ENCODE measurements around the gene TBX20. TPM values are rescaled to one million over a fixed set of nuclear protein-coding genes. Genes with fewer than 3 reads are reported as not detected.
"Not testable (repeated sequence)": the region's sequence is repeated elsewhere in the genome, so short reads cannot be mapped to it uniquely, and the experiment has no call there.

TBX20 gene
- total and polyA plus RNA-seq, 9 of the 15 experiments (the other 6 are each of a cell fraction or from before 2014, with no cell fraction given) = not detected

DNA sequence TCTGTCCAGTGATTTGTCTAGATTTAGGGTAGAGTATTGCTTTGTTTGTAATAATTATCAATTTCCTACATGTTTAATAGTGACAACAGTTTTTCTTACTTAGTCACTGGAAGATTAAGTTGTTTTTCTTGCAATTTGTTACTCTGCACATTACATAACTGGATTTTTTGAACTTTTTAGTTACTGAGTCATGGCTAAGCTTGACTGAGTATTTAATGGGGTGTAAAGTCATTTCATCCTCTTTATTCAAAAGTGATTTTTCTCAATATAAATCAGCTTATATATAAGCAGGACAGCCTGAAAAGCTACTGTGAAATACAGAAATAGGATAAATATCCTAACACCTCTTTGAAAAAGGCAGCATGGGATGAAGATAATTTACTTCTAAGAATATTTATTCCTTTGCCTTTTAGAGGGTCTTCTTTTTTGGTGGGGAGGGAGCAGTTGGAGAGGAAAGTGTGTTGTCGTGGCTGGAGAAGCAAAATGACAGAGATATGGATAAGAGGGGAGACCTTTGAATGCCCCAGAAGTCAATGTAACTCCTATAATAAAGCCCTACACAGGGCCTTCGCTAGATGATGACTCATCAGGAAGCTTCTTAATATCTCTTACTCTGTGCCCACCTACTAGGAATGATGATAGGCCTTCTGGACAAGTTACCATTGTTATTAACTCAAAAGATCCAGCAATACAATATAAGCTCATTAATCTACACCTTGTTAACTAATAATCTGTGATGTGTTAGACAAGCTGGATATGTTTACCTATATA is 55.3 kb downstream of the TBX20 start:
- in situ Hi-C loops (cut with MboI); H3K9me1 ChIP-seq (ENCODE audit: control insufficient read depth, insufficient read depth, low read length); H3K4me1 ChIP-seq (replicated peaks in 1 of 2; ENCODE audit: control insufficient read depth in 2 of 2, insufficient read depth in 2 of 2, low read length in 2 of 2); H3K4me3 ChIP-seq; BruUV-seq (replicated peaks); FAIRE-seq; ATAC-seq; H2AFZ ChIP-seq (ENCODE audit: low read depth, low read length); H4K20me1 ChIP-seq (replicated peaks; ENCODE audit: control insufficient read depth, insufficient read depth, low read length); DNase-seq (ENCODE audit: extremely low read depth in 1 of 4, low spot score in 3 of 4); H3K27ac ChIP-seq (ENCODE audit: extremely low read depth, low read depth, low read length); H3K36me3 ChIP-seq (ENCODE audit: control insufficient read depth, insufficient read depth, low read length); POLR2A ChIA-PET; H3K79me2 ChIP-seq (ENCODE audit: control insufficient read depth, insufficient read depth, low read length); H3K9ac ChIP-seq (ENCODE audit: insufficient read depth in 1 of 2, low read depth in 2 of 2, low read length in 2 of 2); H3K9me3 ChIP-seq (replicated peaks; ENCODE audit: control insufficient read depth, insufficient read depth, low read depth, low read length); H3K4me2 ChIP-seq (ENCODE audit: insufficient read depth, low read length); H3K27me3 ChIP-seq (ENCODE audit: control insufficient read depth in 2 of 2, insufficient read depth in 2 of 2, low read length in 2 of 2); CTCF ChIA-PET (ENCODE audit: low intra/inter-chr PET ratio): not testable (repeated sequence)
- WGBS (ENCODE audit: insufficient coverage, low coverage, missing lambda C conversion rate) = 0% methylated on average over 2 of the region's 2 CpGs
- intact Hi-C loops (cut with micrococcal nuclease) = loop anchor here (10.0 kb wide), 2 partner anchors 236 to 426 kb away; no protein-coding TSS in a partner anchor

GRCh38 chr7:35191571-35191970 is 62.3 kb downstream of the TBX20 start:
- H3K4me3 ChIP-seq; CTCF ChIA-PET (ENCODE audit: low intra/inter-chr PET ratio); H3K27ac ChIP-seq (ENCODE audit: extremely low read depth, low read depth, low read length); H3K9me1 ChIP-seq (ENCODE audit: control insufficient read depth, insufficient read depth, low read length); H4K20me1 ChIP-seq (replicated peaks; ENCODE audit: control insufficient read depth, insufficient read depth, low read length); DNase-seq (ENCODE audit: extremely low read depth in 1 of 4, low spot score in 3 of 4); FAIRE-seq; ATAC-seq; H3K9ac ChIP-seq (ENCODE audit: insufficient read depth in 1 of 2, low read depth in 2 of 2, low read length in 2 of 2); H3K4me2 ChIP-seq (ENCODE audit: insufficient read depth, low read length); BruUV-seq (replicated peaks); H3K9me3 ChIP-seq (replicated peaks; ENCODE audit: control insufficient read depth, insufficient read depth, low read depth, low read length); H3K27me3 ChIP-seq (ENCODE audit: control insufficient read depth in 2 of 2, insufficient read depth in 2 of 2, low read length in 2 of 2); H3K4me1 ChIP-seq (replicated peaks in 1 of 2; ENCODE audit: control insufficient read depth in 2 of 2, insufficient read depth in 2 of 2, low read length in 2 of 2); H3K79me2 ChIP-seq (ENCODE audit: control insufficient read depth, insufficient read depth, low read length); in situ Hi-C loops (cut with MboI); H2AFZ ChIP-seq (ENCODE audit: low read depth, low read length); POLR2A ChIA-PET; H3K36me3 ChIP-seq (ENCODE audit: control insufficient read depth, insufficient read depth, low read length): not testable (repeated sequence)
- WGBS (ENCODE audit: insufficient coverage, low coverage, missing lambda C conversion rate) = 0% methylated on average over 4 of the region's 4 CpGs
- intact Hi-C loops (cut with micrococcal nuclease) = loop anchor here (5.0 to 10.0 kb wide), 3 partner anchors 243 to 433 kb away; no protein-coding TSS in a partner anchor

DNA sequence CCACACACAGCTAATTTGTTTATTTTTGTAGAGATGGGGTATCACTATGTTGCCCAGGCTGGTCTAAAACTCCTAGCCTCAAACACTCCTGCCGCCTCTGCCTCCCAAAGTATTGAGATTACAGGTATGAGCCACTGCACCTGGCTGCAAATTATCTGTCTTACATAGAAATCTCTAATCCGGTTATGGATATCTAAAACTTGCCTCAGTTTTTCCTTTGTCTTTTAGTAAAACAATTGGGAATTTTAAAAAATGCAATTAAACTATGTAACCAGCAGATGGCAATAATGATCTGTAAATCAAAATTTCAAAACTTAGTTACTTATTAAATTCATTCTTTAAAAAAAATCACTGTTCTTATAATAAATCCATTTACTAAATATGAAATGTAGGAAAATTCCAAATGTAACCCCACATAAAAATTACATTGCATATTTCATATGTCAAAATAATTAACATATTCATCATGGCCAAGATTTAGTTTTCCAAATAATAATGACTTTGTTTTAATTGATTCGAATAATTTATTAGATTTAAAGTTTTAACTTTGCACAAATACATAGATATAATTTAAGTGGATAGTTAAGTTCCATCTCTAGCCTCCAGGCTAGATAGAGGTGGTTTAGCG is 63.6 kb downstream of the TBX20 start:
- intact Hi-C loops (cut with micrococcal nuclease) = loop anchor here (5.0 to 10.0 kb wide), 3 partner anchors 245 to 435 kb away; no protein-coding TSS in a partner anchor
- POLR2A ChIA-PET; BruUV-seq (replicated peaks); H3K79me2 ChIP-seq (ENCODE audit: control insufficient read depth, insufficient read depth, low read length); FAIRE-seq; H3K4me3 ChIP-seq; H3K9ac ChIP-seq (ENCODE audit: insufficient read depth in 1 of 2, low read depth in 2 of 2, low read length in 2 of 2); H4K20me1 ChIP-seq (replicated peaks; ENCODE audit: control insufficient read depth, insufficient read depth, low read length); H3K9me1 ChIP-seq (ENCODE audit: control insufficient read depth, insufficient read depth, low read length); H3K27ac ChIP-seq (ENCODE audit: extremely low read depth, low read depth, low read length); H2AFZ ChIP-seq (ENCODE audit: low read depth, low read length); H3K36me3 ChIP-seq (ENCODE audit: control insufficient read depth, insufficient read depth, low read length); H3K4me2 ChIP-seq (ENCODE audit: insufficient read depth, low read length); H3K4me1 ChIP-seq (replicated peaks in 1 of 2; ENCODE audit: control insufficient read depth in 2 of 2, insufficient read depth in 2 of 2, low read length in 2 of 2); H3K9me3 ChIP-seq (replicated peaks; ENCODE audit: control insufficient read depth, insufficient read depth, low read depth, low read length); ATAC-seq; in situ Hi-C loops (cut with MboI); CTCF ChIA-PET (ENCODE audit: low intra/inter-chr PET ratio); H3K27me3 ChIP-seq (ENCODE audit: control insufficient read depth in 2 of 2, insufficient read depth in 2 of 2, low read length in 2 of 2); DNase-seq (ENCODE audit: extremely low read depth in 1 of 4, low spot score in 3 of 4): not testable (repeated sequence)
- WGBS (ENCODE audit: insufficient coverage, low coverage, missing lambda C conversion rate) = 0% methylated on average over 4 of the region's 4 CpGs

All from K562 (cell line).